SK-N-MC (cell line): ENCODE results near the gene OR2B2.

Experiments used
- DNase-seq: peaks from one replicate; pipeline ENCODE4 v3.0.0-alpha.2; 2011; ENCODE audit warnings: low read depth, low spot score
- H3K27ac ChIP-seq: fragments of 200-600 bp; sonication (generic); 2 replicates; pipeline ENCODE4 v1.5.1; 2016; ENCODE audit warnings: mixed run types
- H3K36me3 ChIP-seq: fragments of 200-600 bp; sonication (generic); 2 replicates; pipeline ENCODE4 v1.6.1; 2017; ENCODE audit warnings: antibody characterized with exemption, low read length, mixed read lengths; ENCODE audit not compliant: insufficient read depth
- H3K4me3 ChIP-seq: fragments of 200-600 bp; sonication (generic); 2 replicates; pipeline ENCODE4 v1.5.1; 2016
- H3K9ac ChIP-seq: fragments of 200-600 bp; sonication (generic); 2 replicates; pipeline ENCODE4 v1.8.0; 2017; ENCODE audit warnings: mixed run types, mixed read lengths; ENCODE audit not compliant: insufficient read length
- H3K9me3 ChIP-seq: fragments of 200-600 bp; sonication (generic); 2 replicates; pipeline ENCODE4 v1.6.1; 2017; ENCODE audit warnings: low read depth, mild to moderate bottlenecking, antibody characterized with exemption, low read length, moderate library complexity, mixed read lengths
- EZH2 ChIP-seq: fragments of 200-600 bp; sonication (generic); IDR thresholded peaks from one replicate; pipeline ENCODE4 v1.6.1; 2017; ENCODE audit warnings: antibody characterized with exemption
- FOXP2 ChIP-seq: optimal IDR thresholded peaks from 2 replicates; pipeline ENCODE3; 2011; ENCODE audit warnings: mild to moderate bottlenecking, moderate library complexity; ENCODE audit not compliant: insufficient read depth; ENCODE audit errors: extremely low read length, control extremely low read depth
- POLR2AphosphoS5 ChIP-seq: IDR thresholded peaks from 2 replicates; pipeline ENCODE4 v1.6.1; 2012; ENCODE audit warnings: mild to moderate bottlenecking, low read depth, low read length, borderline replicate concordance

OR2B2 gene

GRCh38 chr6:27896398-27896796 lies 15.8 kb downstream of the OR2B2 start:
- Histone ChIP-seq H3K9ac (peak overlapping the region; percentile 97), H3K4me3 (peak overlapping the region; percentile 98), H3K36me3 (no peaks in the 10 kb centered on the region), H3K9me3 (no peaks in the 10 kb centered on the region), H3K27ac (peak overlapping the region; percentile 98)
- DNase-seq = no peak
- no peak for TF ChIP-seq POLR2AphosphoS5
- no peak for TF ChIP-seq EZH2
- no peak for TF ChIP-seq FOXP2

- H3K9ac ChIP-seq = peak overlapping the region; percentile 97
- H3K9me3 ChIP-seq = no peaks in the 10 kb centered on the region
- peak overlapping the region; percentile 98 for H3K4me3 ChIP-seq
- DNase-seq = no peak
- no peaks in the 10 kb centered on the region for H3K36me3 ChIP-seq
- TF ChIP-seq POLR2AphosphoS5 (peak; percentile 73), FOXP2 (no peak)
- peak overlapping the region; percentile 98 for H3K27ac ChIP-seq
Observed at GRCh38 chr6:27894839-27895762, 17.1 kb downstream of the OR2B2 start.

- Histone ChIP-seq H3K9ac (peak overlapping the region; percentile 97), H3K9me3 (no peaks in the 10 kb centered on the region), H3K36me3 (no peaks in the 10 kb centered on the region), H3K4me3 (peak overlapping the region; percentile 98), H3K27ac (peak overlapping the region; percentile 98)
- TF ChIP-seq FOXP2 = no peak
- no peak; the same call in 1 of the 2 replicates for TF ChIP-seq POLR2AphosphoS5
- no peak for TF ChIP-seq EZH2
- no peak for DNase-seq
Observed at GRCh38 chr6:27893836-27894807, 18.1 kb downstream of the OR2B2 start.

GRCh38 chr6:27893059-27893835 lies 18.9 kb downstream of the OR2B2 start:
- H3K9me3 ChIP-seq = no peaks in the 10 kb centered on the region
- H3K27ac ChIP-seq = peak overlapping the region; percentile 98
- H3K36me3 ChIP-seq = no peaks in the 10 kb centered on the region
- peak; percentile 98 for DNase-seq
- peak; percentile 92 for TF ChIP-seq POLR2AphosphoS5
- no peak for TF ChIP-seq FOXP2
- no peak for TF ChIP-seq EZH2
- peak overlapping the region; percentile 98 for H3K4me3 ChIP-seq
- H3K9ac ChIP-seq = peak overlapping the region; percentile 97

- Histone ChIP-seq H3K27ac (peak overlapping the region; percentile 89), H3K9me3 (no peaks in the 10 kb centered on the region), H3K9ac (peak overlapping the region; percentile 85), H3K4me3 (peak overlapping the region; percentile 98), H3K36me3 (no peaks in the 10 kb centered on the region)
- DNase-seq = no peak
- TF ChIP-seq FOXP2 = no peak
- no peak for TF ChIP-seq EZH2
- TF ChIP-seq POLR2AphosphoS5 = no peak
Observed at GRCh38 chr6:27892649-27893058, 19.5 kb downstream of the OR2B2 start.

GRCh38 chr6:27891320-27891875 lies 20.8 kb downstream of the OR2B2 start:
- no peak for DNase-seq
- H3K36me3 ChIP-seq = no peaks in the 10 kb centered on the region
- H3K27ac ChIP-seq = peak overlapping the region; percentile 89
- no peak for TF ChIP-seq POLR2AphosphoS5
- TF ChIP-seq FOXP2 = no peak
- TF ChIP-seq EZH2 = no peak
- no peaks in the 10 kb centered on the region for H3K9me3 ChIP-seq
- peak overlapping the region; percentile 72 for H3K9ac ChIP-seq
- H3K4me3 ChIP-seq = peak overlapping the region; percentile 98

GRCh38 chr6:27890445-27891319 lies 21.5 kb downstream of the OR2B2 start:
- Histone ChIP-seq H3K9me3 (no peaks in the 10 kb centered on the region), H3K4me3 (peak overlapping the region; percentile 98), H3K36me3 (no peaks in the 10 kb centered on the region), H3K27ac (peak overlapping the region; percentile 89), H3K9ac (peak overlapping the region; percentile 76)
- DNase-seq = peak; percentile 95
- peak; percentile 98 for TF ChIP-seq POLR2AphosphoS5
- TF ChIP-seq EZH2 = no peak
- TF ChIP-seq FOXP2 = no peak
